Naive thymus-derived CD4-positive, alpha-beta T cell (primary cell): ENCODE results near the gene HSD3B1. TPM values are rescaled to one million over a fixed set of nuclear protein-coding genes. Genes with fewer than 3 reads are reported as not detected.
"Not testable (repeated sequence)": the region's sequence is repeated elsewhere in the genome, so short reads cannot be mapped to it uniquely, and the experiment has no call there.

Experiments
- ATAC-seq: fragments of 150-1000 bp; cut with Tn5 transposase; 2 replicates; pipeline ENCODE4 v1.10.0; 2021; ENCODE audit warnings: mild to moderate bottlenecking, moderate library complexity
- CTCF ChIA-PET: fragments of 350-600 bp; sonication (Branson Sonifier 250); formaldehyde crosslinking; loops from one replicate; lab custom pipeline; 2021; ENCODE audit warnings: antibody characterized with exemption; lab: Charles Lee
- POLR2A ChIA-PET: fragments of 350-600 bp; sonication (Branson Sonifier 250); formaldehyde crosslinking; loops from one replicate; lab custom pipeline; 2021; ENCODE audit warnings: antibody characterized with exemption, inconsistent platforms; lab: Charles Lee
- DNase-seq, 9 donors: peaks; one replicate each; pipeline versions ENCODE4 v3.0.0 to v3.0.0-alpha.2; 2020 to 2022; ENCODE audit warnings: mixed read lengths in 1 of 9
- H3K27ac ChIP-seq: one replicate; pipeline ENCODE4 v1.7.0; 2013; ENCODE audit warnings: mild to moderate bottlenecking, low read depth, low read length, moderate library complexity
- H3K27me3 ChIP-seq, 2 donors: one replicate each; pipeline ENCODE4 v1.7.0; 2013; ENCODE audit warnings: low read length in 2 of 2, mild to moderate bottlenecking in 2 of 2, moderate library complexity in 2 of 2; ENCODE audit not compliant: control insufficient read depth in 2 of 2, insufficient read depth in 2 of 2
- H3K36me3 ChIP-seq, 3 experiments: 1 replicate in 2 of 3; 2 replicates in 1 of 3; pipeline ENCODE4 v1.7.0; 2013; ENCODE audit warnings: low read length in 3 of 3, mild to moderate bottlenecking in 3 of 3, moderate library complexity in 1 of 3; ENCODE audit not compliant: insufficient read depth in 3 of 3, control insufficient read depth in 2 of 3
- H3K4me1 ChIP-seq, 2 donors: one replicate each; pipeline ENCODE4 v1.7.0; 2013; ENCODE audit warnings: low read length in 2 of 2, mild to moderate bottlenecking in 2 of 2, moderate library complexity in 1 of 2; ENCODE audit not compliant: control insufficient read depth in 2 of 2, insufficient read depth in 2 of 2
- H3K4me3 ChIP-seq: 2 replicates; pipeline ENCODE4 v1.7.0; 2013; ENCODE audit warnings: mild to moderate bottlenecking, low read length
- H3K9me3 ChIP-seq, 3 experiments: 1 replicate in 2 of 3; 2 replicates in 1 of 3; pipeline ENCODE4 v1.7.0; 2013; ENCODE audit warnings: low read length in 3 of 3; ENCODE audit not compliant: control insufficient read depth in 2 of 3
- H3K27ac Mint-ChIP-seq, 9 donors: one replicate each; pipeline ENCODE4 v1.8.0; 2020 to 2022; ENCODE audit warnings: mixed read lengths in 9 of 9, mild to moderate bottlenecking in 8 of 9, moderate library complexity in 5 of 9, inconsistent platforms in 2 of 9
- H3K27me3 Mint-ChIP-seq, 5 donors: one replicate each; pipeline ENCODE4 v1.8.0; 2021 to 2022; ENCODE audit warnings: mixed read lengths in 5 of 5, mild to moderate bottlenecking in 1 of 5
- H3K36me3 Mint-ChIP-seq, 5 donors: one replicate each; pipeline ENCODE4 v1.8.0; 2020 to 2022; ENCODE audit warnings: mixed read lengths in 5 of 5, mild to moderate bottlenecking in 3 of 5, inconsistent platforms in 1 of 5
- H3K4me1 Mint-ChIP-seq, 7 donors: one replicate each; pipeline ENCODE4 v1.8.0; 2020 to 2022; ENCODE audit warnings: mixed read lengths in 7 of 7, mild to moderate bottlenecking in 3 of 7, inconsistent platforms in 1 of 7
- H3K4me3 Mint-ChIP-seq, 10 donors: one replicate each; pipeline ENCODE4 v1.8.0; 2020 to 2022; ENCODE audit warnings: mild to moderate bottlenecking in 10 of 10, mixed read lengths in 10 of 10, moderate library complexity in 6 of 10, inconsistent platforms in 2 of 10
- H3K9me3 Mint-ChIP-seq, 11 donors: one replicate each; pipeline ENCODE4 v1.8.0; 2020 to 2022; ENCODE audit warnings: mixed read lengths in 11 of 11, mild to moderate bottlenecking in 4 of 11, inconsistent platforms in 1 of 11, moderate library complexity in 1 of 11
- intact Hi-C, 2 donors: fragments of 100-400 bp; cut with micrococcal nuclease; formaldehyde crosslinking; loops; one replicate each; pipeline ENCODE4 v1.15.1; 2023
- polyA plus RNA-seq, 2 donors: library from polyadenylated mRNA; unstranded; fragments of 300-500 nt; fragmentation: Illumina TruSeq; gene quantifications; one replicate each; pipeline ENCODE4 v1.2.3, GENCODE V29; 2021
- total RNA-seq, 6 experiments: library from RNA in 5 of 6; stranded (reverse) in 5 of 6; gene quantifications; 1 replicate in 5 of 6; 2 replicates in 1 of 6; pipeline ENCODE4 v1.2.3 and lab custom pipeline; 2021 to 2026

HSD3B1 gene
- total and polyA plus RNA-seq, 7 experiments from 2014 or later, result not detected

DNA sequence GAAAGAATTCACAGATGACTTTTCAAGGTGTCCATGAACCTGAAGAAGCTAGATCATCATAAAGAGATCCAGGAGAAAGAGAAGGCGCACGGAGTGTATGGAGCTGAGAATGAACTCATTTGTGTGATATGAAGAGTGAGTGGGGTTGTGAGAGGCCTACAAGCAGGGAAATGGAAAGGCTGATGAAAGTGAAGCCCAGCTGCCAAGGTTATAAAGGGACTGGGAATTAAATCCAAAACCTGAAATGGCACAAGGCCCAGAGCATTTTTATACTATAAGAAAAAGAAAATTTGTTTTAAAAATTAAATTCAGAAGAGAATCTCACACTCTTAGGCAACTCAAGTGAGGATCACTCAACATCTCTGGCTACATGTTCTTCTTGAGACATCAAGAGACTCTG is 43.4 kb downstream of the HSD3B1 start:
- Histone ChIP-seq H3K27ac (no peak overlapping the region), H3K4me1 (no peaks in the 10 kb centered on the region), H3K4me3 (no peak overlapping the region), H3K27me3 (no peaks in the 10 kb centered on the region), H3K9me3 (no peaks in the 10 kb centered on the region), H3K36me3 (no peaks in the 10 kb centered on the region)
- ATAC-seq, result no peak
- ChIA-PET CTCF (no interaction called here), POLR2A (no interaction called here)
- Mint-ChIP-seq H3K4me3 (no peak overlapping the region), H3K4me1 (no peaks in the 10 kb centered on the region), H3K9me3 (peaks cover 0 to 3% (median 0%) of the 10 kb centered on the region in 11 donors), H3K27ac (no peak overlapping the region), H3K36me3 (no peaks in the 10 kb centered on the region), H3K27me3 (peaks cover 0 to 9% (median 3%) of the 10 kb centered on the region in 5 donors)
- no peak for DNase-seq
- intact Hi-C loops, result no loop called here

DNA sequence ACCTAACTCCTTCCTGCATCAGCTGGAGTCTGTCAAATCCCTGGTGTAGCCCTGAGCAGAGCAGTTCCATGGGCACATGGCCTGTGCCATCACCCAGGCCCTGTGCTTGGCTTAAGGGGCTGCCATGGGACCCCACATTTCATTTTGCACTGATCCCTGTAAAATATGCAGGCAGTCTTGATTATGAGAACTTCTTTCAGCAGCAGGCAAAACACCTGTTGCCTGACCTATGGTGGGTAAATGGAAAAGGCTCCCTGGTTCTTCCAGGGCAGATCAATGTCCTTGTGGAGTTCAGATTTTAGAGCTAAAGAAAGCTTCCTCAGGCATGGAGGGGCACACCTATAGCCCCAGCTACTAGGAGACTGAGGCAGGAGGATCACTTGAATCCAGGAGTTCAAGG is 44.2 kb downstream of the HSD3B1 start:
- H3K9me3 Mint-ChIP-seq, result peaks cover 0 to 3% (median 0%) of the 10 kb centered on the region in 11 donors
- ChIA-PET CTCF (no interaction called here), POLR2A (no interaction called here)
- Histone ChIP-seq H3K27me3 (no peaks in the 10 kb centered on the region), H3K4me3 (no peak overlapping the region), H3K4me1 (no peaks in the 10 kb centered on the region), H3K36me3 (no peaks in the 10 kb centered on the region), H3K27ac (no peak overlapping the region), H3K9me3 (no peaks in the 10 kb centered on the region)
- H3K4me3 Mint-ChIP-seq, result no peak overlapping the region
- DNase-seq, result no peak
- H3K27ac Mint-ChIP-seq, result no peak overlapping the region
- no peaks in the 10 kb centered on the region for H3K4me1 Mint-ChIP-seq
- ATAC-seq, result no peak
- H3K27me3 Mint-ChIP-seq, result peaks cover 0 to 9% (median 3%) of the 10 kb centered on the region in 5 donors
- H3K36me3 Mint-ChIP-seq, result no peaks in the 10 kb centered on the region
- intact Hi-C loops, result no loop called here

DNA sequence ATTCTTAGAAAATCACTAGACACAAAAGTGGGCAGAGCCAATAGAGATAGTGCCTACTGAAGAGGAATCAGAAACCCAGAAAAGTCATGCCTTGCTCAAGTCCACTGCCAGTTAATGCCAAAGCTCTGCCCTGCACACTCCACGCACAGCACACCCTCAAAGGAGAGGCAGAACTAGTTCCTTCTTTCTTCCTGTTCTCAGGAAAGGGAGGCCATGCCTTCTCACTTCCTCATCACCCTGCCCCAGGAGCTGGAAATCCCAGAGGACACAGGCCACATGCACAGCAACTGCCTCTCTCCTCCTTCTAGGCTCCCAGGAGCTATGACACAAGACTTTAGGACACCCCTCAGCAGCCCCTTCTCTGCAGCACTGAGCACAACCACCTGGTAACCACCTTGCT is 45.6 kb downstream of the HSD3B1 start:
- H3K27me3 Mint-ChIP-seq, POLR2A ChIA-PET, CTCF ChIA-PET, H3K9me3 Mint-ChIP-seq, H3K27ac Mint-ChIP-seq, DNase-seq, H3K4me1 Mint-ChIP-seq, H3K36me3 Mint-ChIP-seq, H3K36me3 ChIP-seq, H3K27ac ChIP-seq, H3K4me1 ChIP-seq, H3K4me3 Mint-ChIP-seq, H3K4me3 ChIP-seq, intact Hi-C loops, H3K27me3 ChIP-seq, H3K9me3 ChIP-seq: not testable (repeated sequence)
- peak; percentile 36 for ATAC-seq

DNA sequence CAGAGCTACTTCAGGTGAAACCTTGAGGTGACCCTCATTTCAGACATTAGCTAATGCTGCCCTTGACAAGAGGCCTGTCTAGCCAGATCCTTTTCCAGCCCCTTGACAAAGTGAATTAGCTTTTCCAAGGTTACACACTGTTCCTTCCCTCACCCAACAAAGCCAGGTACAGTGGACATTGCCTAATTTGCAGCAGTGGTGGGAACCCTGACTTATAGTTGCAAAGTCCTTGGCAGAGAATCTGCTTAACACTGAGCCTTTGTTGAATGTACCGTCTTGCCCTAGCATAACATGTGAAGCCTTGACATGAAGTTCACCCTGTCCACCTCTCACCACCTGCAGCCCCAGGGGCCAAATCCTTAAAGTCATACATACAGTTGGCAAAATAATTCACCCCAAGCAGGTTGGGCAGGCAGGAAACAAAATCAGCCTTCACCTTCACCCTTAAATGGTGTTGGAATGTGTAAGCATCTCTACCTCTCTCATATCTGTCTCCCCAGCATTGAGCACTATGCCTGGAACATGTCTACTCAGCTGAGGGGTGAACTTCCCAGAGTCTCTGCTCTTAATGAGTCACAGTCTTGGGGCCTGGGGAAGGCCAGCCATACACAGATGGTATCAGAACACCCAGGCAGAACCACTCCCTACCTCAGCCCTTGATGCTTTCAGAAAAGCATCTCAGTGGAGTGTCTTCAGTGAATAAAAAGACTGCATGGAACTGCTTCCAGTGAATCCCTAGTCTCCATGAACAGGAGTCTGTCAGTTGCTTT is 46.5 kb downstream of the HSD3B1 start:
- H3K27me3 Mint-ChIP-seq, POLR2A ChIA-PET: not testable (repeated sequence)

DNA sequence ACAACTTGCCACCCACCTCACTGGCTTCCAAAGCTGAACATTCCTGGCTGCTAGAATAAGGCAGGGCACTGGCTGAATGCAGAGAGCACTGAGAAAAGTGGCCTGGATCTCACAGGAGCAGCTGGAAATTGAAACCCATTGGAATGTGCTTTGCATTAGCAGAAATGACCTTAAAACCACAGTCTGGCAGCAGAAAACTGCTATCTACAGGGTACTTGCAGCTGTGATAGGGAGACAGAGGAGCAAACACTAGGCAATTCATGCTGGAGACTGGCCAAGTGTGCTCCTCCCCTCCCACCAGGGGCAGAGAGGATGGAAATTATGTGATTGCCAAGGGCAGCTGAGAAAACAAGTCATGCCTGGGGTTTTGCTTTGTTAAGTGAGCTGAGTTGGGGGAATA is 47.2 kb downstream of the HSD3B1 start:
- H3K27ac Mint-ChIP-seq, result no peak overlapping the region
- H3K4me1 Mint-ChIP-seq, result no peaks in the 10 kb centered on the region
- ChIA-PET CTCF (no interaction called here), POLR2A (no interaction called here)
- H3K36me3 Mint-ChIP-seq, result no peaks in the 10 kb centered on the region
- DNase-seq (no peak), ATAC-seq (no peak)
- H3K4me3 ChIP-seq, result no peak overlapping the region
- no peaks in the 10 kb centered on the region for H3K4me1 ChIP-seq
- intact Hi-C loops, result no loop called here
- no peak overlapping the region for H3K27ac ChIP-seq
- peaks cover 0 to 5% (median 0%) of the 10 kb centered on the region in 5 donors for H3K27me3 Mint-ChIP-seq
- no peaks in the 10 kb centered on the region for H3K9me3 ChIP-seq
- peaks cover 0 to 3% (median 0%) of the 10 kb centered on the region in 11 donors for H3K9me3 Mint-ChIP-seq
- H3K27me3 ChIP-seq, result no peaks in the 10 kb centered on the region
- H3K4me3 Mint-ChIP-seq, result no peak overlapping the region
- H3K36me3 ChIP-seq, result no peaks in the 10 kb centered on the region

More for the DNA sequence above, 46.5 kb downstream of the HSD3B1 start:
- intact Hi-C loops, H3K36me3 ChIP-seq, H3K4me3 ChIP-seq, H3K36me3 Mint-ChIP-seq, H3K9me3 Mint-ChIP-seq, H3K4me1 Mint-ChIP-seq, H3K4me1 ChIP-seq, ATAC-seq, DNase-seq, H3K27ac Mint-ChIP-seq, H3K27ac ChIP-seq, H3K27me3 ChIP-seq, CTCF ChIA-PET, H3K4me3 Mint-ChIP-seq, H3K9me3 ChIP-seq: not testable (repeated sequence)

DNA sequence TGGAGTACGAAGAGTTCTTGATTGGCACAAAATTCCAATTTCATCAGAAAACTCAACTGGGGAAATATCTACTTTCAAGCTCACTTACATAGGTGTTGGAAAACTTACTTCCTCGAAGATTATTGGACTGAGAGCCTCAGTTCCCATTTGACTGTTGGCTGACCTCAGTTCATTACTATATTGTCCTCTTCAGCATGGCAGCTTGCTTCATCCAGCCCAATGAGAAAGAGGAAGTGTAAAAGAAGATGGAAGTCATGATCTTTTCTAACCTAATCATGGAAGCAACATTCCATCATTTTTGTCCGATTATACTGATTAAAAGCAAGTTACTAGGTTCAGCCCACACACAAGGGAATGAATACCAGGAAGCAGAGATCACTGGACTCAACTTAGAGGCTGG is 49.4 kb downstream of the HSD3B1 start:
- ATAC-seq (no peak), DNase-seq (no peak)
- intact Hi-C loops, result no loop called here
- Mint-ChIP-seq H3K36me3 (no peaks in the 10 kb centered on the region), H3K27ac (no peak overlapping the region), H3K27me3 (peaks cover 0 to 3% (median 0%) of the 10 kb centered on the region in 5 donors), H3K4me3 (no peak overlapping the region), H3K4me1 (no peaks in the 10 kb centered on the region), H3K9me3 (no peaks in the 10 kb centered on the region)
- Histone ChIP-seq H3K4me3 (no peak overlapping the region), H3K9me3 (no peaks in the 10 kb centered on the region), H3K4me1 (no peaks in the 10 kb centered on the region), H3K27ac (no peak overlapping the region), H3K36me3 (no peaks in the 10 kb centered on the region), H3K27me3 (no peaks in the 10 kb centered on the region)
- ChIA-PET CTCF (no interaction called here), POLR2A (no interaction called here)

DNA sequence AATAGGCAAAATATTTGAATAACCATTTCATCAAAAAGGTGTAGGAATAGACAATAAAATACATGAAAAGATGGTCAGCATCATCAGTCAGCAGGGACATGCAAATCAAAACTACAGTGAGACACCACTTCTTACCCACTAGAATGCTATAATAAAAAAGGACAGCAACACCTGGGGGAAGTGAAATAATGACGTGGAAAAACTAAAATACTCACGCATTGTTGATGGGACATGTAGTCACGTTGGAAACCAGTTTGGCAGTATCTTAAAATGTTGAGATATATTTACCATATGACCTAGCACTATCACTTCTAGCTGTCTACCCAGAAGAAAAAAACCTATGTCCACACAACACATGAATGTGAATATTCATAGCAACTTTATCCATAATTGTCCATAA is 53.4 kb downstream of the HSD3B1 start:
- H3K9me3 Mint-ChIP-seq, POLR2A ChIA-PET, intact Hi-C loops, H3K4me3 ChIP-seq, ATAC-seq, H3K9me3 ChIP-seq, DNase-seq, H3K36me3 ChIP-seq, H3K4me3 Mint-ChIP-seq, H3K4me1 ChIP-seq, H3K36me3 Mint-ChIP-seq, H3K27me3 ChIP-seq, H3K4me1 Mint-ChIP-seq, H3K27ac ChIP-seq, H3K27ac Mint-ChIP-seq, CTCF ChIA-PET: not testable (repeated sequence)
- peaks cover 3 to 15% (median 5%) of the 10 kb centered on the region in 5 donors for H3K27me3 Mint-ChIP-seq
